H9 (cell line): ENCODE data around the gene S1PR5. TPM values are rescaled to one million over a fixed set of nuclear protein-coding genes. Genes with fewer than 3 reads are reported as not detected.

Experiments used
- DNase-seq: peaks from one replicate; pipeline ENCODE4 v3.0.0-alpha.2; 2017
- H2AFZ ChIP-seq: one replicate; pipeline ENCODE4 v1.6.1; 2013; ENCODE audit warnings: mild to moderate bottlenecking, low read length, control low read depth, moderate library complexity
- H2AK5ac ChIP-seq: 2 replicates; pipeline ENCODE4 v1.6.1; 2013; ENCODE audit warnings: low read length, control low read depth, mixed read lengths; ENCODE audit not compliant: insufficient read length
- H2BK120ac ChIP-seq: one replicate; pipeline ENCODE4 v1.6.1; 2013; ENCODE audit warnings: low read depth, mild to moderate bottlenecking, low read length, control low read depth, inconsistent platforms; ENCODE audit not compliant: poor library complexity, severe bottlenecking
- H2BK12ac ChIP-seq: 2 replicates; pipeline ENCODE4 v1.6.1; 2013; ENCODE audit warnings: low read length, control low read depth, mixed read lengths, low read depth; ENCODE audit not compliant: insufficient read length
- H2BK15ac ChIP-seq: 2 replicates; pipeline ENCODE4 v1.6.1; 2013; ENCODE audit warnings: low read depth, low read length, control low read depth
- H2BK20ac ChIP-seq: one replicate; pipeline ENCODE4 v1.6.1; 2013; ENCODE audit warnings: low read depth, mild to moderate bottlenecking, low read length, control low read depth, inconsistent platforms; ENCODE audit not compliant: poor library complexity, severe bottlenecking
- H2BK5ac ChIP-seq: 2 replicates; pipeline ENCODE4 v1.6.1; 2013; ENCODE audit warnings: low read length, control low read depth, mixed read lengths; ENCODE audit not compliant: insufficient read length
- H3K14ac ChIP-seq: 2 replicates; pipeline ENCODE4 v1.6.1; 2013; ENCODE audit warnings: low read length, control low read depth; ENCODE audit not compliant: insufficient read depth
- H3K18ac ChIP-seq: 2 replicates; pipeline ENCODE4 v1.6.1; 2013; ENCODE audit warnings: low read depth, mild to moderate bottlenecking, mixed read lengths, low read length, control low read depth; ENCODE audit not compliant: insufficient read length
- H3K23ac ChIP-seq: 2 replicates; pipeline ENCODE4 v1.6.1; 2013; ENCODE audit warnings: low read length, control low read depth, mixed read lengths, low read depth; ENCODE audit not compliant: insufficient read length
- H3K23me2 ChIP-seq: 2 replicates; pipeline ENCODE4 v1.6.1; 2013; ENCODE audit warnings: low read depth, mild to moderate bottlenecking, mixed read lengths, low read length, control low read depth; ENCODE audit not compliant: insufficient read length, poor library complexity, severe bottlenecking
- H3K27ac ChIP-seq: 2 replicates; pipeline ENCODE4 v1.5.1; 2013; ENCODE audit warnings: low read length, control low read depth, mixed read lengths, low read depth; ENCODE audit not compliant: insufficient read length
- H3K27me3 ChIP-seq: 2 replicates; pipeline ENCODE4 v1.6.1; 2013; ENCODE audit warnings: low read length, control low read depth, inconsistent platforms; ENCODE audit not compliant: insufficient read depth
- H3K4ac ChIP-seq: 2 replicates; pipeline ENCODE4 v1.6.1; 2013; ENCODE audit warnings: low read depth, mild to moderate bottlenecking, control low read depth, inconsistent platforms, low read length, moderate library complexity
- H3K4me1 ChIP-seq: 2 replicates; pipeline ENCODE4 v1.6.1; 2013; ENCODE audit warnings: low read length, control low read depth, inconsistent platforms; ENCODE audit not compliant: insufficient read depth
- H3K4me2 ChIP-seq: 2 replicates; pipeline ENCODE4 v1.6.1; 2013; ENCODE audit warnings: low read length, control low read depth, mixed read lengths; ENCODE audit not compliant: insufficient read length, insufficient read depth
- H3K56ac ChIP-seq: 2 replicates; pipeline ENCODE4 v1.6.1; 2013; ENCODE audit warnings: low read depth, mild to moderate bottlenecking, mixed read lengths, low read length, control low read depth; ENCODE audit not compliant: insufficient read length
- H3K79me1 ChIP-seq: 2 replicates; pipeline ENCODE4 v1.6.1; 2013; ENCODE audit warnings: low read depth, mild to moderate bottlenecking, moderate library complexity, low read length, control low read depth, inconsistent platforms; ENCODE audit not compliant: insufficient read depth, poor library complexity, severe bottlenecking
- H3K79me2 ChIP-seq: 2 replicates; pipeline ENCODE4 v1.6.1; 2013; ENCODE audit warnings: low read length, control low read depth, inconsistent platforms; ENCODE audit not compliant: insufficient read depth
- H3K9ac ChIP-seq: 2 replicates; pipeline ENCODE4 v1.6.1; 2013; ENCODE audit warnings: low read length, control low read depth, mixed read lengths; ENCODE audit not compliant: insufficient read length; ENCODE audit errors: extremely low read depth
- H3K9me3 ChIP-seq: one replicate; pipeline ENCODE4 v1.6.1; 2013; ENCODE audit warnings: low read depth, low read length, inconsistent platforms; ENCODE audit not compliant: control insufficient read depth
- H3T11ph ChIP-seq: one replicate; pipeline ENCODE4 v1.6.1; 2013; ENCODE audit warnings: mild to moderate bottlenecking, low read length, control low read depth, inconsistent platforms
- H4K20me1 ChIP-seq: one replicate; pipeline ENCODE4 v1.6.1; 2013; ENCODE audit not compliant: control insufficient read depth, insufficient read length, insufficient read depth
- H4K5ac ChIP-seq: 2 replicates; pipeline ENCODE4 v1.6.1; 2013; ENCODE audit warnings: low read depth, mild to moderate bottlenecking, mixed read lengths, low read length, control low read depth; ENCODE audit not compliant: insufficient read length
- H4K8ac ChIP-seq: replicated peaks from 2 replicates; pipeline ENCODE4 v1.6.1; 2013; ENCODE audit warnings: low read length, control low read depth, mixed read lengths, low read depth; ENCODE audit not compliant: insufficient read length
- H4K91ac ChIP-seq: 2 replicates; pipeline ENCODE4 v1.6.1; 2013; ENCODE audit warnings: low read depth, mild to moderate bottlenecking, moderate library complexity, mixed read lengths, low read length, control low read depth; ENCODE audit not compliant: insufficient read length
- H3K27ac Mint-ChIP-seq, 3 experiments: 2 replicates in 2 of 3; 3 replicates in 1 of 3; pipeline ENCODE4 v1.8.0; 2020 to 2021; ENCODE audit warnings: mixed read lengths in 3 of 3, mild to moderate bottlenecking in 1 of 3, moderate library complexity in 1 of 3
- H3K27me3 Mint-ChIP-seq: 2 replicates; pipeline ENCODE4 v1.8.0; 2021; ENCODE audit warnings: low read depth, mild to moderate bottlenecking, moderate library complexity, mixed read lengths
- H3K36me3 Mint-ChIP-seq, 3 experiments: 2 replicates in 2 of 3; 3 replicates in 1 of 3; pipeline ENCODE4 v1.8.0; 2020 to 2021; ENCODE audit warnings: low read depth in 3 of 3, mixed read lengths in 3 of 3; ENCODE audit not compliant: insufficient read depth in 1 of 3
- H3K4me1 Mint-ChIP-seq, 2 experiments: 2 replicates each; pipeline ENCODE4 v1.8.0; 2020; ENCODE audit warnings: mixed read lengths in 2 of 2
- H3K4me3 Mint-ChIP-seq, 2 experiments: 2 replicates in 1 of 2; 3 replicates in 1 of 2; pipeline ENCODE4 v1.8.0; 2020 to 2021; ENCODE audit warnings: mild to moderate bottlenecking in 2 of 2, mixed read lengths in 2 of 2, moderate library complexity in 1 of 2
- H3K9me3 Mint-ChIP-seq, 2 experiments: 2 replicates in 1 of 2; 3 replicates in 1 of 2; pipeline ENCODE4 v1.8.0; 2020; ENCODE audit warnings: mild to moderate bottlenecking in 2 of 2, mixed read lengths in 2 of 2, moderate library complexity in 1 of 2
- WGBS: extraction: QIAGEN DNeasy Blood & Tissue Kit; methylation state at CpG from one replicate; pipeline ENCODE4 v1.1.7; 2013; ENCODE audit warnings: missing lambda C conversion rate, low lambda C conversion rate, mixed read lengths; ENCODE audit not compliant: insufficient read length; ENCODE audit errors: extremely low coverage; 5-methylcytosine and 5-hydroxymethylcytosine counted together
- total RNA-seq: library from RNA; stranded (reverse); gene quantifications from 2 replicates; pipeline ENCODE4 v1.2.1, GENCODE V29; 2021
- TF ChIP-seq, protein P1 (sequence below): fragments of 200-600 bp; sonication (generic); conservative IDR thresholded peaks from 3 replicates; pipeline ENCODE4 v1.8.0; 2021; ENCODE audit warnings: antibody characterized with exemption, mild to moderate bottlenecking

Gene S1PR5
- total RNA-seq, 1 experiment from 2014 or later, result 8.1 TPM

DNA sequence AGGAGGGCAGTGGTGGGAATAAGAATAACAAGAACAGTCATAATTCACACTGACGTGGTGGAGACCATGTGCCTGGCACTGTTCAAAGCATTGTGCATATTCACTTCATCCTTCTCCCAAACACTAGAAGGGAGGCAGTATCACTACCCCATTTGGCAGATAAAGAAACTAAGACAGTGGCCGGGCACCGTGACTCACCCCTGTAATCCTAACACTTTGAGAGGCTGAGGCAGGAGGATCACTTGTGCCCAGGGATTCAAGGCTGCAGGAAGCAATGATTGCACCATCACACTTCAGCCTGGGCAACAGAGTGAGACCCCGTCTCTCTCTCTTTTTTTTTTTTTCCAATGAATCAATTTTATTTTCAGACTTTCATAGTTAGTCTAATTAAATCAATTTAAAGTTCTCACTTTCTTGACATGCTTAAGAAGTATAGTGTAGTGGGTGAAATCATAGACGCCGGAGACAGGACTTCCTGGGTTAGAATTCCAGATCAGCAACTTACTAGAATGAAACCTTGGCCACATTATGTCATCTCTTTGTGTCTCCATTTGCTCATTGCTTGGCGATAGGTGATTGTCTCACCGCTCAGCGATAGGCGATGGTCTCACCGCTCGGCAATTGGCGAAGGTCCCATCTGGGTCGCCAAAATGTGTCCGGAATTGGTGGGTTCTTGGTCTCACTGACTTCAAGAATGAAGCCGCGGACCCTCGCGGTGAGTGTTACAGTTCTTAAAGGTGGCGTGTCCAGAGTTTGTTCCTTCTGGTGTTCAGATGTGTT is 21.1 kb upstream of the S1PR5 start:
- Histone ChIP-seq H3K79me2 (no peaks in the 10 kb centered on the region), H2BK12ac (no peak overlapping the region), H2BK15ac (no peak overlapping the region), H4K5ac (no peak overlapping the region), H3K9ac (no peak overlapping the region), H3K23ac (no peak overlapping the region), H4K20me1 (no peaks in the 10 kb centered on the region), H3K4me1 (no peaks in the 10 kb centered on the region), H4K8ac (no peak overlapping the region), H2AFZ (no peak overlapping the region), H3K4me2 (no peak overlapping the region), H2BK5ac (no peak overlapping the region), H3K27ac (no peak overlapping the region), H3K9me3 (no peaks in the 10 kb centered on the region), H3K14ac (no peak overlapping the region), H2BK120ac (no peak overlapping the region), H3K4ac (no peak overlapping the region), H3K18ac (no peak overlapping the region), H3K23me2 (no peaks in the 10 kb centered on the region), H3K27me3 (no peaks in the 10 kb centered on the region), H4K91ac (no peak overlapping the region), H3K79me1 (no peaks in the 10 kb centered on the region), H3K56ac (no peak overlapping the region), H2AK5ac (no peak overlapping the region), H2BK20ac (no peak overlapping the region), H3T11ph (no peak overlapping the region)
- WGBS, result no CpG with 5 or more reads among the region's 20 CpGs
- TF ChIP-seq, protein P1, sequence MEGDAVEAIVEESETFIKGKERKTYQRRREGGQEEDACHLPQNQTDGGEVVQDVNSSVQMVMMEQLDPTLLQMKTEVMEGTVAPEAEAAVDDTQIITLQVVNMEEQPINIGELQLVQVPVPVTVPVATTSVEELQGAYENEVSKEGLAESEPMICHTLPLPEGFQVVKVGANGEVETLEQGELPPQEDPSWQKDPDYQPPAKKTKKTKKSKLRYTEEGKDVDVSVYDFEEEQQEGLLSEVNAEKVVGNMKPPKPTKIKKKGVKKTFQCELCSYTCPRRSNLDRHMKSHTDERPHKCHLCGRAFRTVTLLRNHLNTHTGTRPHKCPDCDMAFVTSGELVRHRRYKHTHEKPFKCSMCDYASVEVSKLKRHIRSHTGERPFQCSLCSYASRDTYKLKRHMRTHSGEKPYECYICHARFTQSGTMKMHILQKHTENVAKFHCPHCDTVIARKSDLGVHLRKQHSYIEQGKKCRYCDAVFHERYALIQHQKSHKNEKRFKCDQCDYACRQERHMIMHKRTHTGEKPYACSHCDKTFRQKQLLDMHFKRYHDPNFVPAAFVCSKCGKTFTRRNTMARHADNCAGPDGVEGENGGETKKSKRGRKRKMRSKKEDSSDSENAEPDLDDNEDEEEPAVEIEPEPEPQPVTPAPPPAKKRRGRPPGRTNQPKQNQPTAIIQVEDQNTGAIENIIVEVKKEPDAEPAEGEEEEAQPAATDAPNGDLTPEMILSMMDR, result no peak
- H3K9me3 Mint-ChIP-seq, result no peaks in the 10 kb centered on the region
- H3K36me3 Mint-ChIP-seq, result no peaks in the 10 kb centered on the region
- no peak overlapping the region; a peak in 1 of 7 replicates for H3K27ac Mint-ChIP-seq
- H3K4me1 Mint-ChIP-seq, result peaks cover 2 to 3% of the 10 kb centered on the region in 2 experiments
- no peak for DNase-seq
- no peak overlapping the region for H3K4me3 Mint-ChIP-seq
- H3K27me3 Mint-ChIP-seq, result peaks cover 15% of the 10 kb centered on the region
